ENCODE results near the gene NIPBL. TPM values are rescaled to one million over a fixed set of nuclear protein-coding genes. Genes with fewer than 3 reads are reported as not detected.

NIPBL gene
- total and polyA plus RNA-seq, 2 donors (not counting 1 experiment from before 2014, with no cell fraction given) = 30.8 to 34.2 TPM

GRCh38 chr5:37039824-37040223 lies 163.3 kb downstream of the NIPBL start:
- no peak overlapping the region for H3K9ac ChIP-seq (ENCODE audit: insufficient read depth, low read length)
- no peak overlapping the region for H2AFZ ChIP-seq (ENCODE audit: low read length)
- H3K4me1 ChIP-seq (ENCODE audit: control insufficient read depth, extremely low read depth, insufficient read depth, low read length) = no peaks in the 10 kb centered on the region
- no peak overlapping the region for H3K4me2 ChIP-seq (ENCODE audit: extremely low read depth, insufficient read depth, low read length)
- no peak overlapping the region for H3K27ac ChIP-seq (ENCODE audit: insufficient read depth, low read length)
- no peak for DNase-seq (ENCODE audit: low read depth in 2 of 2)
- no peaks in the 10 kb centered on the region for H3K27me3 ChIP-seq (ENCODE audit: control insufficient read depth, insufficient read depth, low read length)
- no peaks in the 10 kb centered on the region for H4K20me1 ChIP-seq (ENCODE audit: control insufficient read depth, extremely low read depth, insufficient read depth, low read length)
- H3K79me2 ChIP-seq (ENCODE audit: control insufficient read depth, insufficient read depth, low read length) = no peaks in the 10 kb centered on the region
- H3K4me3 ChIP-seq (replicated peaks in 1 of 4; ENCODE audit: control extremely low read depth in 1 of 4, insufficient read depth in 1 of 4, low read depth in 3 of 4, low read length in 4 of 4) = no peak overlapping the region
- no peaks in the 10 kb centered on the region for H3K9me3 ChIP-seq (ENCODE audit: control insufficient read depth, insufficient read depth, low read depth, low read length)
- TF ChIP-seq, protein P1, sequence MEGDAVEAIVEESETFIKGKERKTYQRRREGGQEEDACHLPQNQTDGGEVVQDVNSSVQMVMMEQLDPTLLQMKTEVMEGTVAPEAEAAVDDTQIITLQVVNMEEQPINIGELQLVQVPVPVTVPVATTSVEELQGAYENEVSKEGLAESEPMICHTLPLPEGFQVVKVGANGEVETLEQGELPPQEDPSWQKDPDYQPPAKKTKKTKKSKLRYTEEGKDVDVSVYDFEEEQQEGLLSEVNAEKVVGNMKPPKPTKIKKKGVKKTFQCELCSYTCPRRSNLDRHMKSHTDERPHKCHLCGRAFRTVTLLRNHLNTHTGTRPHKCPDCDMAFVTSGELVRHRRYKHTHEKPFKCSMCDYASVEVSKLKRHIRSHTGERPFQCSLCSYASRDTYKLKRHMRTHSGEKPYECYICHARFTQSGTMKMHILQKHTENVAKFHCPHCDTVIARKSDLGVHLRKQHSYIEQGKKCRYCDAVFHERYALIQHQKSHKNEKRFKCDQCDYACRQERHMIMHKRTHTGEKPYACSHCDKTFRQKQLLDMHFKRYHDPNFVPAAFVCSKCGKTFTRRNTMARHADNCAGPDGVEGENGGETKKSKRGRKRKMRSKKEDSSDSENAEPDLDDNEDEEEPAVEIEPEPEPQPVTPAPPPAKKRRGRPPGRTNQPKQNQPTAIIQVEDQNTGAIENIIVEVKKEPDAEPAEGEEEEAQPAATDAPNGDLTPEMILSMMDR (conservative IDR thresholded peaks at IDR 0.05 in 1 of 2, IDR thresholded peaks at IDR 0.05 in 1 of 2; ENCODE audit: low read depth in 1 of 2, low read length in 2 of 2) = no peak
- no peak for TF ChIP-seq EZH2 (IDR thresholded peaks at IDR 0.05; ENCODE audit: low read length, missing control alignments)
- no peaks in the 10 kb centered on the region for H3K36me3 ChIP-seq (ENCODE audit: control insufficient read depth, insufficient read depth, low read length)

GRCh38 chr5:37043693-37044092 lies 167.1 kb downstream of the NIPBL start:
- Histone ChIP-seq H3K27ac (ENCODE audit: insufficient read depth, low read length) (no peak overlapping the region), H3K4me1 (ENCODE audit: control insufficient read depth, extremely low read depth, insufficient read depth, low read length) (no peaks in the 10 kb centered on the region), H4K20me1 (ENCODE audit: control insufficient read depth, extremely low read depth, insufficient read depth, low read length) (no peaks in the 10 kb centered on the region), H3K9me3 (ENCODE audit: control insufficient read depth, insufficient read depth, low read depth, low read length) (no peaks in the 10 kb centered on the region), H3K27me3 (ENCODE audit: control insufficient read depth, insufficient read depth, low read length) (no peaks in the 10 kb centered on the region), H3K4me3 (replicated peaks in 1 of 4; ENCODE audit: control extremely low read depth in 1 of 4, insufficient read depth in 1 of 4, low read depth in 3 of 4, low read length in 4 of 4) (no peak overlapping the region), H3K36me3 (ENCODE audit: control insufficient read depth, insufficient read depth, low read length) (peaks cover 2% of the 10 kb centered on the region), H2AFZ (ENCODE audit: low read length) (no peak overlapping the region), H3K4me2 (ENCODE audit: extremely low read depth, insufficient read depth, low read length) (no peak overlapping the region), H3K9ac (ENCODE audit: insufficient read depth, low read length) (no peak overlapping the region), H3K79me2 (ENCODE audit: control insufficient read depth, insufficient read depth, low read length) (no peaks in the 10 kb centered on the region)
- TF ChIP-seq, protein P1 (conservative IDR thresholded peaks at IDR 0.05 in 1 of 2, IDR thresholded peaks at IDR 0.05 in 1 of 2; ENCODE audit: low read depth in 1 of 2, low read length in 2 of 2) = no peak
- TF ChIP-seq EZH2 (IDR thresholded peaks at IDR 0.05; ENCODE audit: low read length, missing control alignments) = no peak
- no peak for DNase-seq (ENCODE audit: low read depth in 2 of 2)

DNA sequence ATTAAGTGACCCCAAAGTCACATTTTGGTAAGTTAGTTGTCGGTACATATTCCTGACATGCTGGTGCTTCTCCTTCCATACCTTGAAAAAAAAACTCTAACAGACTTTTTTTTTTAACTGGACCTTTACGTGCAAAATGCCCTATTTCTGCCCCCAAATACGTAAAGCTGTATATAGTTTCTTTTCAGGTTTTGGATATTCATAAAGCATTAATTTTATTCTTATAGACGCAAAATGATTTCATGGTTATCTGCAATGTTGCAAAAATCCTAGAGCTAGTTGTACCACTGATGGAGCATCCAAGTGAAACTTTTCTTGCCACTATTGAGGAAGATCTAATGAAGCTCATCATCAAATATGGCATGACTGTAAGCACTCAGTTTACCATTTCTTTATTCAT lies 167.6 kb downstream of the NIPBL start:
- no peaks in the 10 kb centered on the region for H4K20me1 ChIP-seq (ENCODE audit: control insufficient read depth, extremely low read depth, insufficient read depth, low read length)
- H3K4me1 ChIP-seq (ENCODE audit: control insufficient read depth, extremely low read depth, insufficient read depth, low read length) = no peaks in the 10 kb centered on the region
- no peak overlapping the region for H3K9ac ChIP-seq (ENCODE audit: insufficient read depth, low read length)
- no peaks in the 10 kb centered on the region for H3K27me3 ChIP-seq (ENCODE audit: control insufficient read depth, insufficient read depth, low read length)
- no peak for DNase-seq (ENCODE audit: low read depth in 2 of 2)
- no peak overlapping the region for H3K27ac ChIP-seq (ENCODE audit: insufficient read depth, low read length)
- no peaks in the 10 kb centered on the region for H3K9me3 ChIP-seq (ENCODE audit: control insufficient read depth, insufficient read depth, low read depth, low read length)
- H3K4me2 ChIP-seq (ENCODE audit: extremely low read depth, insufficient read depth, low read length) = no peak overlapping the region
- H2AFZ ChIP-seq (ENCODE audit: low read length) = no peak overlapping the region
- H3K36me3 ChIP-seq (ENCODE audit: control insufficient read depth, insufficient read depth, low read length) = peaks cover 3% of the 10 kb centered on the region
- no peaks in the 10 kb centered on the region for H3K79me2 ChIP-seq (ENCODE audit: control insufficient read depth, insufficient read depth, low read length)
- TF ChIP-seq EZH2 (IDR thresholded peaks at IDR 0.05; ENCODE audit: low read length, missing control alignments) = no peak
- no peak overlapping the region for H3K4me3 ChIP-seq (replicated peaks in 1 of 4; ENCODE audit: control extremely low read depth in 1 of 4, insufficient read depth in 1 of 4, low read depth in 3 of 4, low read length in 4 of 4)
